ENCODE data around the gene HIVEP2.

DNA sequence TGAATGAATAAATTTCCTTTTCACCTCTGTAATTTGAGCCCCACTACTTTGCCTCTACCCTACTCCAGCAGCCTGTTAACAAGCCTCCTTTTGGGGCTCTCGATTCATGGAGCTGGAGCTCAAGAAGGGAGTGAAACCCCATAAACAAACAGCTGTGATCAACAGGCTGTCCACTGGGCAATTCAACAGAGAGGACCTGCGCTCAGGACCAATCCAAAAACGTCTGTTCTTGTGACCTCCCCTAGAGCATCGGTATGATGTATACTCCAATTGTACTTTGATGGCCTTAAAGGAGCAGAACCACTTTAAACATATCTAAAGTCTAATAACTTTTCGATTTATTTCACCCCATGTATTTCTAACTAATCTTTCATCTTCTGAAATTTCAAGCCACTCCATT, 37.4 kb downstream of the HIVEP2 start:
- TF ChIP-seq MAFK (IDR thresholded peaks at IDR 0.05; ENCODE audit: low read depth, low read length) (no peak), MXI1 (IDR thresholded peaks at IDR 0.05; ENCODE audit: borderline replicate concordance, low read depth, low read length) (no peak), RCOR1 (IDR thresholded peaks at IDR 0.05; ENCODE audit: insufficient replicate concordance, low read length) (no peak), POLR2A (IDR thresholded peaks at IDR 0.05; ENCODE audit: low read depth, low read length) (no peak), FOS (IDR thresholded peaks at IDR 0.05; ENCODE audit: low read depth, low read length) (no peak), RAD21 (IDR thresholded peaks at IDR 0.05; ENCODE audit: low read length) (no peak), MAZ (IDR thresholded peaks at IDR 0.05; ENCODE audit: borderline replicate concordance, low read depth, low read length) (no peak), BHLHE40 (IDR thresholded peaks at IDR 0.05; ENCODE audit: low read depth, low read length) (no peak), CEBPB (IDR thresholded peaks at IDR 0.05; ENCODE audit: low read depth, low read length) (no peak), SMC3 (IDR thresholded peaks at IDR 0.05; ENCODE audit: low read depth, low read length) (no peak), RFX5 (IDR thresholded peaks at IDR 0.05; ENCODE audit: low read depth, low read length) (no peak)
- TF ChIP-seq, protein P1, sequence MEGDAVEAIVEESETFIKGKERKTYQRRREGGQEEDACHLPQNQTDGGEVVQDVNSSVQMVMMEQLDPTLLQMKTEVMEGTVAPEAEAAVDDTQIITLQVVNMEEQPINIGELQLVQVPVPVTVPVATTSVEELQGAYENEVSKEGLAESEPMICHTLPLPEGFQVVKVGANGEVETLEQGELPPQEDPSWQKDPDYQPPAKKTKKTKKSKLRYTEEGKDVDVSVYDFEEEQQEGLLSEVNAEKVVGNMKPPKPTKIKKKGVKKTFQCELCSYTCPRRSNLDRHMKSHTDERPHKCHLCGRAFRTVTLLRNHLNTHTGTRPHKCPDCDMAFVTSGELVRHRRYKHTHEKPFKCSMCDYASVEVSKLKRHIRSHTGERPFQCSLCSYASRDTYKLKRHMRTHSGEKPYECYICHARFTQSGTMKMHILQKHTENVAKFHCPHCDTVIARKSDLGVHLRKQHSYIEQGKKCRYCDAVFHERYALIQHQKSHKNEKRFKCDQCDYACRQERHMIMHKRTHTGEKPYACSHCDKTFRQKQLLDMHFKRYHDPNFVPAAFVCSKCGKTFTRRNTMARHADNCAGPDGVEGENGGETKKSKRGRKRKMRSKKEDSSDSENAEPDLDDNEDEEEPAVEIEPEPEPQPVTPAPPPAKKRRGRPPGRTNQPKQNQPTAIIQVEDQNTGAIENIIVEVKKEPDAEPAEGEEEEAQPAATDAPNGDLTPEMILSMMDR (conservative IDR thresholded peaks at IDR 0.05; ENCODE audit: low read depth, low read length): no peak
- TF ChIP-seq, protein P2, sequence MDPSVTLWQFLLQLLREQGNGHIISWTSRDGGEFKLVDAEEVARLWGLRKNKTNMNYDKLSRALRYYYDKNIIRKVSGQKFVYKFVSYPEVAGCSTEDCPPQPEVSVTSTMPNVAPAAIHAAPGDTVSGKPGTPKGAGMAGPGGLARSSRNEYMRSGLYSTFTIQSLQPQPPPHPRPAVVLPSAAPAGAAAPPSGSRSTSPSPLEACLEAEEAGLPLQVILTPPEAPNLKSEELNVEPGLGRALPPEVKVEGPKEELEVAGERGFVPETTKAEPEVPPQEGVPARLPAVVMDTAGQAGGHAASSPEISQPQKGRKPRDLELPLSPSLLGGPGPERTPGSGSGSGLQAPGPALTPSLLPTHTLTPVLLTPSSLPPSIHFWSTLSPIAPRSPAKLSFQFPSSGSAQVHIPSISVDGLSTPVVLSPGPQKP (IDR thresholded peaks at IDR 0.05; ENCODE audit: borderline replicate concordance, low read depth, low read length): no peak
- TF ChIP-seq, protein P3, sequence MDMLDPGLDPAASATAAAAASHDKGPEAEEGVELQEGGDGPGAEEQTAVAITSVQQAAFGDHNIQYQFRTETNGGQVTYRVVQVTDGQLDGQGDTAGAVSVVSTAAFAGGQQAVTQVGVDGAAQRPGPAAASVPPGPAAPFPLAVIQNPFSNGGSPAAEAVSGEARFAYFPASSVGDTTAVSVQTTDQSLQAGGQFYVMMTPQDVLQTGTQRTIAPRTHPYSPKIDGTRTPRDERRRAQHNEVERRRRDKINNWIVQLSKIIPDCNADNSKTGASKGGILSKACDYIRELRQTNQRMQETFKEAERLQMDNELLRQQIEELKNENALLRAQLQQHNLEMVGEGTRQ (IDR thresholded peaks at IDR 0.05; ENCODE audit: low read depth, low read length): no peak
